KG1 (cell line): ENCODE data around the gene NT5E.
A peak's percentile ranks its signal among the peaks of the same experiment; 100 is the strongest.
"Not testable (repeated sequence)": the region's sequence is repeated elsewhere in the genome, so short reads cannot be mapped to it uniquely, and the experiment has no call there.

Source experiments
- DNase-seq: peaks from one replicate; lab custom pipeline; 2025; lab: John Stamatoyannopoulos, UW

The NT5E gene

DNA sequence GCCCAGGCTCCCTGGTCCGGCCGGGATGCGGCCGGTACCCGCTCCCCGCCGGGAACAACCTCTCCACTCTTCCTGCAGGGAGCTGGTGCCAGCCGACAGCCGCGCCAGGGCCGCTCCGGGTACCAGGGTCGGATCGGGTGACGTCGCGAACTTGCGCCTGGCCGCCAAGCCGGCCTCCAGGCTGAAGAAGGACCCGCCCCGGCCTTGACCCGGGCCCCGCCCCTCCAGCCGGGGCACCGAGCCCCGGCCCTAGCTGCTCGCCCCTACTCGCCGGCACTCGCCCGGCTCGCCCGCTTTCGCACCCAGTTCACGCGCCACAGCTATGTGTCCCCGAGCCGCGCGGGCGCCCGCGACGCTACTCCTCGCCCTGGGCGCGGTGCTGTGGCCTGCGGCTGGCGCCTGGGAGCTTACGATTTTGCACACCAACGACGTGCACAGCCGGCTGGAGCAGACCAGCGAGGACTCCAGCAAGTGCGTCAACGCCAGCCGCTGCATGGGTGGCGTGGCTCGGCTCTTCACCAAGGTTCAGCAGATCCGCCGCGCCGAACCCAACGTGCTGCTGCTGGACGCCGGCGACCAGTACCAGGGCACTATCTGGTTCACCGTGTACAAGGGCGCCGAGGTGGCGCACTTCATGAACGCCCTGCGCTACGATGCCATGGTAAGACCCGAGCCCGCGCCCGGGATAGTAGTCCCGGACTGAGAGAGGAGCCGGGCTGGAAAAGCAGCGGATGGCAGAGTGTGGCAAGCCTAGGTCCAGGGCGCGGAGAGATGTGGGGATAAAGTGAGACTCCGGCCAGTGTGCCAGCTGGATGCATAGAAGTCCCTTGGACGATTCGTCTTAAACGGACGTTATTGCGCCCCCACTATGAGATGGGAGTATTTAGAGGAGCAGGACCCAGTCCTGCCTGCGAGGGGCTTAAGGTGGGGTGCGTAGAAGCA lies at the start of gene NT5E:
TSS of gene NT5E (plus strand) at position 266 of the 942 bp plus-strand sequence. CDS start at position 323, 57 bp downstream.
- no peak for DNase-seq

DNA sequence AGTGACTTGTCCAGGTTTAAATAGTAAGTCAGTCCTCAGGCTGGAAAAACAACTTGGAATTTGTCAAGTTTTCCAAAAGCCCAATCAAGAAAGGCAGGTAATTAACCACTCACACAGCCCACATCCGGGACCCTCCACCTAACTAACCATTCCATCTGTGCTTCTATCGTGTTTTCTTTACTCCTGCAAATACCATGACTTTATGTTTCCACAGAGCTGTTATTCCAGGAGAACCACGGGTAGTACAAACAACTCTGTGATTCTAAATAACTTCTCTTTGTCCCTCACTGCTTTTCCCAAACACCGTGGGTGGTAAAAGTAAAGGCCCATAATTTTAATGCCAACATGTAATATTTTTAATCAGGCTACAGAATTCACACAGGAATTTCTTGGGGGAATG lies 49.6 kb upstream of the NT5E start:
- DNase-seq = no peak

DNA sequence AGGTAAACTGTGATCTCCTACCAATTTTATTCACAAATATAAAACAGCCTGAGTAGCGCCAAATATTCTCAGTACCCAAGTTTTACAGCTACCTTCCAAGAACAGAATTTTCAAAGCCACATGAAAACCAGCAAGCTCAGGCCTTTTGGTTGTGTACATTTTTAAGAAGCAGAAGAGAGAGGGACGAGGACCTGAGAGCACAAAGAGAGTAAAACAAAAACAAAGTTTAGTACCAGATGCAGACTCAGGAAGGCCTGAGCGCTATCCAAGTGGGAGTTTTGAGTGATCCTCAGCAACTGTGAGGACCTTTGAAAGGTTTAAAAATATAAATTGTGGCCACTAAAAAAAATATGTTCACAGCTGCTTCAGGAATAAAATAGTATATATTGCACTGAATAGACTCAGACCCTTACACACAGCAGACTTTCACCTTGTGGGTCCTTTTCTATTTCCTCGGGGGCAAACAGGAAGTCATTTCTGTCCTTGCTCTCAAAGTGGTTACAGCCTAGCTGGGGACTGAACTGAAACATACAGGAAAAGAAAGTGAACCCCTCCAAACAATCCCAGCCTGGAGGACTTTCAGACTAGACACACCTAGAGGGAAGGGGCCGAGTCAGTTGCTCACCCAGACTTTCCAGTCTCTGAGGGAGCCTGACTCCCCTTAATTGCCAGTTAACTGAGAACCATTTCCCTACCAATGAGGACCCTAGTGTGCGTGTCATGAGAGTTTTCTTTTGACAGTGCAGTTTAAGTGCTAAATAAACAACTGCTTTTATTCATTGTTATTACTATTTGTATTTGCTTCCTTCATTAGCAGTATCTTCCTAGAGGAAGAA lies 48.5 kb upstream of the NT5E start:
- DNase-seq = no peak

- DNase-seq = no peak
Measured at GRCh38 chr6:85402071-85402470, 47.8 kb upstream of the NT5E start.

GRCh38 chr6:85402922-85403321 lies 47.0 kb upstream of the NT5E start:
- DNase-seq = no peak

GRCh38 chr6:85403331-85404015 lies 46.4 kb upstream of the NT5E start:
- peak; percentile 5 for DNase-seq

GRCh38 chr6:85404016-85404563 lies 45.8 kb upstream of the NT5E start:
- DNase-seq = not testable (repeated sequence)

GRCh38 chr6:85404564-85405174 lies 45.2 kb upstream of the NT5E start:
- DNase-seq = no peak

DNA sequence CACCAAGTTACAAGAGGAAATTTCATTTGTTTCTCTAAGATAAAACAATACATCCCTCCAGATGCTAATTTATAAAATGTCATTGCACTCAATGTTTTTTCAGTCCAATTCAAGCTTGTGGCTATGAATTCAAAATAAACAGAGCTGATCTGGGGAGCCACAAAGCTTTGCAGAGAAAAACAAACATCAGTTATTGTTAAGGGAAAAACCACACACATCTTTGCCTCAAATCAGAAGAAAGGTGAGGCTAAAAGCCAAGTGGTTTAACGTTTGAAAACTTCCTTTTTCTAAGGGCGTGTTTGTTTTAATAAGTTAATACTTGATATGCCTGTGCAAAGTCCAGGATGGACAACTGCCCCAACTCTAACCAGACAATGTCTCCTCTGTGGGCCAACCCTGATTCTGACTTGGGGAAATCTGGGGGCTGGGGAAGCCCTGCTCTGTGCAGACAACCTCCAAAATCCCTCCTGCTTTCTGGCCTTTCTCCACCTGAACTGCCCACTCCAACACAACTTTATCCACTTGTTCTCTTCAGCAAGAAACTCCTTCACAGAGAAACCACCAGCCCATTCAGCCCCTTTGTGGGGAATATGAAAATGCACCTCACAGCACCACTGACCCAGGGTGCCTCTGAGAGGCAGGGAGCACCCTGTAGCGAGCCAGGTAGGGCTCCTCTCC lies 44.6 kb upstream of the NT5E start:
- no peak for DNase-seq

- no peak for DNase-seq
Measured at GRCh38 chr6:85405853-85406198, 44.1 kb upstream of the NT5E start.

DNA sequence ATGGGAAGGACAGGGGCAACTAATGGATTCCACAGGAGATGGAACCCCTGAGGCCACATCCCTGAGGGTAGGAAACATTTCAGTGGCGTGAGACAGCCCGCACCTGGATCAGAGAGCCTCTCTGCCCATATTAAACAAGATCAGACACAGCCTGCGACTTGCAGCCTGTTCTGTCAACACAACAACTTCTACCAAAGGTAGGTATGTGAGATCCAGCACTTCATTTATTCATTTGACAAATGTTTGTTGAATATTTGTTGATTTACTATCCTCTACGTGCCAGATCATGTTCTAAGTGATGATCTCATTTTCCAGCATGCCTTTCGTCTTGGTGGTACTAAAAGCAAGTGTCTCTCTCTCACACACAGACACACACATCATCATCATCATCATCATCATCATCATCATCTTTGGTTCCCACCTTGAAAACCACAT lies 43.2 kb upstream of the NT5E start:
- DNase-seq = no peak

DNA sequence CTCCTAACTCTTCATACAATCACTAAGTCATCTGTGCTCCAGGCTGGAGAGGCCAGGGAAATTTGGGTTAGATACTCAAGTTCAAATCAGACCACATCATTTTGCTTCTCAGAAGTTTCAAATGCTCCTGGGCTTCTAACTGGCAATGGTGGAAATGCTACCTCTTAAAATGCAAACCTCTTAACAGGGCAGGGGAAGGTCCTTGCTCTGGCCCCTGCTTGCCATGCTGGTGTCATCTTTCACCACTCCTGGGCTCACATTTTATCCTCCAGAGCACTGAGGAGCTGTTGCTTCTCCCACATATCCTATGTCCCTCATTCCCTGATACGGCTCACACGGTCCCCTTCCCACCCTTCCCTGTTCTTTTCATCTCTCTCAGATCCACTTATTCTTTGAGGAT lies 41.8 kb upstream of the NT5E start:
- DNase-seq = no peak

GRCh38 chr6:85412911-85413430 lies 36.9 kb upstream of the NT5E start:
- DNase-seq = no peak

- no peak for DNase-seq
Measured at GRCh38 chr6:85416049-85416448, 33.8 kb upstream of the NT5E start.

DNA sequence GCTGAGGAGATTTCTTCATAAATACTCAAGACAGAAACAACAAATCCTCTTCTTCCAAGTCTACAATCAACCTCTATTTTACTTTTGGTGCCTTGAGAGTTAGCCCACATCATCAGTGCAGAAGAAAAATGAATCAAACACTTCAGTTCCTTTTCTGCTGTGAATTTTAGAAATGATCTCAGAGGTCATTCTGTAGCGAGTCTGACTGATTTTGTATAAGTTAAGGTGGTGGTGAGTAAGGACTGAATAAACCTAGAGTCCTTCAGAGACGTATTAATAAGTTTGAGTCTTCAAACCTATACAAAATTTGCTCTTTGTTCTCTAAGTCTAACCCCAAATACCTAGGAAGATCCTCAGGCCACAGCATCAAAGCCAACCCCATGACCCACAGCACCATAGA lies 33.1 kb upstream of the NT5E start:
- no peak for DNase-seq

- DNase-seq = no peak
Measured at GRCh38 chr6:85417336-85417735, 32.5 kb upstream of the NT5E start.

DNA sequence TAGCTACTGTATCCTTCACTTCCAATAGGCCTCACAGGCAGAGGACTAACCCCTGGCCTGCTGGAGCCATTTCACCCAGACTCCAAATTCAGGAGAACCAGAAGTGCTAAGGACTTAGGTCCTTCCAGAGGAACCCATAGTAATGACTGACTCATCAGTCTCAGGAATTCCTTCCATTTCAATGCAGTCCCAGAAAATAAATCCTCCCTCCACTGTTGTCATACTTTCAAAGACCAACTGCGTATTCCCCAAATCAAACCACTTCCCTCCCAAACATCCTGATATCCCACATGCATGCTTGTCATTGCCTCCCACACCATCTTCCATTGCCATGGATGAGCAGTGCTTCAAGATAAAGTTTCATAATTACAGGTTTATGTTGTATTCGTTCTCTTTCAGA lies 31.8 kb upstream of the NT5E start:
- no peak for DNase-seq

DNA sequence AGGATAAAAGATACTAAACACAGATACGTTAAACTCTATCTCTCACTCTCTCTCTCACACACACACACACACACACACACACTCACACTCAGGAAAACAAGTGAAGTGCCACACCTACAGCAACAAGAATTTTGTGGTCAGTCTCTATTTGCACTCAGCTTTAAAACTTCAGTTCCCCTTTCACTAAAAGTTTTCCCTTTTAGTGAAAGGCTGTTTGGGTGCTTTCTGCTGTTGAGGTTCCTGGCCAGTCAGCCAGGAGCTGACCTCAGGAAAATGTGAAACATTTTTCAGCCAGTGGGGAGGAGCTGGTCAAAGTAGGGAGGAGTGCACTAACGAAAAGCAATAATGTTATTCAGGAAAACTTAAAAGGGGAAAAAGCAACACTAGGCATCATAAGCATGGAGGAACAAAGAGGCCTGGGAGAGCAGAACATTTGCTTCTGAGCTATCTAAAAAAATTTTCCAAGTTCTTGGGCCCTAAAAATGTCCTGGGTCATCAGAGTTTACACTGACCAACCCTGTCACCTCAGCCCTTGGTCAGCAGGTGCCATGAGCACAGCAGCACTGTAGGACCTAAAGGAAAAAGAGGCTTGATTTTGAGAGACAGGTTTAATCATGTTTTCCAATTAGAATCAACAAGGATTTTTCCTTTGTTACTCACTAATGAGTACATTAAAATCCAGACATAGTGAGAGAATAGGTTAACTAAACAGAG lies 30.7 kb upstream of the NT5E start:
- no peak for DNase-seq

GRCh38 chr6:85420551-85420950 lies 29.3 kb upstream of the NT5E start:
- DNase-seq = no peak

DNA sequence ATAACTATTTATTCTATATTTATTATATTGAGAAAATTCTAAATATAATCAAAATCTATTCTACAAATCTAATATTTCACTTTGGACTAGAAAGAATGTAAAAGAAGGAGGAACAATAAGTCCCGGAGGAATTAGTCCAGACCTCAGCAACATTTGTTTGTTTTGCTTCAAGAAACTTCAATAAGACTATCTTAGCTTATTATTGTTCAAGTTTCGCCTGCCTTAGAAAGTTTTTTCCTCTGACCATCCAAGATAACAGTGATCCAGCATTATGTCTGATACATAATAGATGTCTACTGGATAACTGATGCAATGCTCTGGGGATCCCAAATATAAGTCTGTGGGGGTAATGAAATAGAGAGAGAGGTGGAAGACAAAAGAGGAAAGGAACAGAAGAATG lies 28.7 kb upstream of the NT5E start:
- no peak for DNase-seq
